Mesothelial cell of epicardium (in vitro differentiated cells): ENCODE measurements around the gene LRP6. TPM values are rescaled to one million over a fixed set of nuclear protein-coding genes. Genes with fewer than 3 reads are reported as not detected.

Experiments used
- DNase-seq, 2 experiments: peaks; one replicate each; pipeline ENCODE4 v3.0.0; 2021; ENCODE audit warnings: low spot score in 2 of 2; ENCODE audit not compliant: unreplicated experiment in 2 of 2
- H3K27ac Mint-ChIP-seq: 2 replicates; pipeline ENCODE4 v1.8.0; 2021; ENCODE audit warnings: mixed read lengths
- H3K27me3 Mint-ChIP-seq: 2 replicates; pipeline ENCODE4 v1.8.0; 2021; ENCODE audit warnings: low read depth, mixed read lengths
- H3K36me3 Mint-ChIP-seq: 2 replicates; pipeline ENCODE4 v1.8.0; 2021; ENCODE audit warnings: mixed read lengths
- H3K4me1 Mint-ChIP-seq: 2 replicates; pipeline ENCODE4 v1.8.0; 2021; ENCODE audit warnings: mixed read lengths
- H3K4me3 Mint-ChIP-seq: 2 replicates; pipeline ENCODE4 v1.8.0; 2021; ENCODE audit warnings: mild to moderate bottlenecking, moderate library complexity, mixed read lengths
- H3K9me3 Mint-ChIP-seq: 2 replicates; pipeline ENCODE4 v1.8.0; 2021; ENCODE audit warnings: mixed read lengths
- total RNA-seq: library from RNA; stranded (reverse); gene quantifications from 3 replicates; pipeline ENCODE4 v1.2.1, GENCODE V29; 2021
- TF ChIP-seq, protein P1 (sequence below): fragments of 200-600 bp; sonication (generic); IDR thresholded peaks from one replicate; pipeline ENCODE4 v1.5.0; 2021; ENCODE audit warnings: antibody characterized with exemption; ENCODE audit not compliant: unreplicated experiment

Gene LRP6
- total RNA-seq, 1 donor from 2014 or later: 72.9 TPM

DNA sequence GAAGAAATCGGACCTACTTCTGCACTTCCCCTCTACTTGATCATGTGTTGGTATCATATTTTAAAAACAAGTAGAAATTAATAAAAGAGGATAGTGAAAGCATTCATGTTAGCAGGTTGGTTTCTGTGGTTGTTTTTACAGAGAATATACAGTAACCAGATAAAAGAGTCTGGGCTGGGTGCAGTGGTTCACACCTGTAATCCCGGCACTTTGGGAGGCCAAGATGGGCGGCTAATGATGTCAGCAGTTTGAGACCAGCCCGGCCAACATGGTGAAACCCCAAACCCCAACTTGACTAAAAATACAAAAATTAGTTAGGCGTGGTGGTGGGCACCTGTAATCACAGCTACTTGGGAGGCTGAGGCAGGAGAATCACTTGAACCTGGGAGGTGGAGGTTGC lies 55.9 kb downstream of the LRP6 start:
- Mint-ChIP-seq H3K4me3 (no peak overlapping the region), H3K4me1 (peaks cover 10% of the 10 kb centered on the region), H3K36me3 (peaks cover 4% of the 10 kb centered on the region), H3K27me3 (no peaks in the 10 kb centered on the region), H3K27ac (no peak overlapping the region), H3K9me3 (peaks cover 7% of the 10 kb centered on the region)
- DNase-seq: no peak
- TF ChIP-seq, protein P1, sequence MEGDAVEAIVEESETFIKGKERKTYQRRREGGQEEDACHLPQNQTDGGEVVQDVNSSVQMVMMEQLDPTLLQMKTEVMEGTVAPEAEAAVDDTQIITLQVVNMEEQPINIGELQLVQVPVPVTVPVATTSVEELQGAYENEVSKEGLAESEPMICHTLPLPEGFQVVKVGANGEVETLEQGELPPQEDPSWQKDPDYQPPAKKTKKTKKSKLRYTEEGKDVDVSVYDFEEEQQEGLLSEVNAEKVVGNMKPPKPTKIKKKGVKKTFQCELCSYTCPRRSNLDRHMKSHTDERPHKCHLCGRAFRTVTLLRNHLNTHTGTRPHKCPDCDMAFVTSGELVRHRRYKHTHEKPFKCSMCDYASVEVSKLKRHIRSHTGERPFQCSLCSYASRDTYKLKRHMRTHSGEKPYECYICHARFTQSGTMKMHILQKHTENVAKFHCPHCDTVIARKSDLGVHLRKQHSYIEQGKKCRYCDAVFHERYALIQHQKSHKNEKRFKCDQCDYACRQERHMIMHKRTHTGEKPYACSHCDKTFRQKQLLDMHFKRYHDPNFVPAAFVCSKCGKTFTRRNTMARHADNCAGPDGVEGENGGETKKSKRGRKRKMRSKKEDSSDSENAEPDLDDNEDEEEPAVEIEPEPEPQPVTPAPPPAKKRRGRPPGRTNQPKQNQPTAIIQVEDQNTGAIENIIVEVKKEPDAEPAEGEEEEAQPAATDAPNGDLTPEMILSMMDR: no peak

DNA sequence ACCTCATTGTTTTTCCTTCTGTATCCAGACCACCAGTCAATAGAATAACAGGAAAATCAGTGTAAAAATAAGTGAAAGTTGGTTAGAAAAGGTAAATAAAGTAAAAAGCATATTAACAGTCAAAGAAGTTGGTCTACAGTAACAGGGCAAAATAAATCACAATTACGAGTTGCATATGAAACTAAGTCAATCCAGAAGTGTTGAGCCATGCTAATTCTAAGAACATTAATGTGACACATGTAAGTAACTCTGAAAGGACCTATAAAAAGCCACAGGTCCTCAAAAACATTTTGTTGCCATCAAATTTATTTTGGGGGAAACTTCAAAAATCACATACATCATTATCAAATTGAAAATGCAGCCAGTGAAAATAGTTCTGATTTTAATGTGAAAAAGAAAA lies 56.4 kb downstream of the LRP6 start:
- no peak overlapping the region for H3K4me3 Mint-ChIP-seq
- DNase-seq: no peak
- no peak overlapping the region for H3K27ac Mint-ChIP-seq
- peaks cover 7% of the 10 kb centered on the region for H3K9me3 Mint-ChIP-seq
- H3K27me3 Mint-ChIP-seq: no peaks in the 10 kb centered on the region
- peaks cover 9% of the 10 kb centered on the region for H3K4me1 Mint-ChIP-seq
- TF ChIP-seq, protein P1: no peak
- peaks cover 4% of the 10 kb centered on the region for H3K36me3 Mint-ChIP-seq

DNA sequence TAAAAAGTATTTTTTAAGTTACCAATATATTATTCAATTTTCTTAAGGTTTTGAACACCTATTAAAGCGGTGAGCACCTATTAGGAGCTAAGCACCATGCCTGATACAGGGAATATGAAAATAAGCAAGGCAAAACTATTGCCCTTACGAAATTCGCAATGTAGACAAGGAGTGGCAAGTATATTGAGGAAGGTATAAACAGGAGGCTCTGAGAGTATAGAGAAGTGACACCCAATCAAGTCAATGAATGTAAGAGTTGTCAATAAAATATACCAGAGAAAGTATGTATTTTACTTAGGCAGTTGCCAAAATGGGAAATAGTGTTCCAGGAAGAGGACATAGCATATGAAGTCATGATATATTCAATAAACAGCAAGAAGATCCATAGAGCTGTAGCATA lies 57.2 kb downstream of the LRP6 start:
- DNase-seq: no peak
- H3K27me3 Mint-ChIP-seq: no peaks in the 10 kb centered on the region
- TF ChIP-seq, protein P1: no peak
- no peak overlapping the region for H3K4me3 Mint-ChIP-seq
- H3K36me3 Mint-ChIP-seq: peaks cover 4% of the 10 kb centered on the region
- peaks cover 5% of the 10 kb centered on the region for H3K4me1 Mint-ChIP-seq
- H3K9me3 Mint-ChIP-seq: peaks cover 7% of the 10 kb centered on the region
- H3K27ac Mint-ChIP-seq: no peak overlapping the region

DNA sequence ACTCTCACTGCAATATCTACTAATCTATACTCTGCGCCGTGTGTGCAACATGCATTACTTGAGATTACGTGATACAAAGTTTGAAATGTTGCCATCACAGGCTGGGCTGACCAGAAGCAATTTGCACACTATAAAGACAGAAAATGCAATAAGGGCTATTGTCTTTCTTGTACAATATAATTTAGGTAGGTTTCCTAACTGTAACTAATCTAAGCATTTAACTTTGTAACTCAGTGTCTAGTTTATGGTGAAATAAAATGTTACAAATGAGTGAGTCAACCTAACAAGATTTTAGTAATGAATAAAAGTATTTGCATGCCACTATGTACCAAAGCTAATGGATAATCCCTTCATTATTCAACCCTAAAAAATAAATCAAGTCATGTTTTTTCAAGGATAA lies 57.8 kb downstream of the LRP6 start:
- H3K4me3 Mint-ChIP-seq: no peak overlapping the region
- no peak overlapping the region for H3K27ac Mint-ChIP-seq
- H3K9me3 Mint-ChIP-seq: peaks cover 7% of the 10 kb centered on the region
- no peak for DNase-seq
- TF ChIP-seq, protein P1: no peak
- H3K4me1 Mint-ChIP-seq: peaks cover 2% of the 10 kb centered on the region
- H3K36me3 Mint-ChIP-seq: peaks cover 4% of the 10 kb centered on the region
- no peaks in the 10 kb centered on the region for H3K27me3 Mint-ChIP-seq

DNA sequence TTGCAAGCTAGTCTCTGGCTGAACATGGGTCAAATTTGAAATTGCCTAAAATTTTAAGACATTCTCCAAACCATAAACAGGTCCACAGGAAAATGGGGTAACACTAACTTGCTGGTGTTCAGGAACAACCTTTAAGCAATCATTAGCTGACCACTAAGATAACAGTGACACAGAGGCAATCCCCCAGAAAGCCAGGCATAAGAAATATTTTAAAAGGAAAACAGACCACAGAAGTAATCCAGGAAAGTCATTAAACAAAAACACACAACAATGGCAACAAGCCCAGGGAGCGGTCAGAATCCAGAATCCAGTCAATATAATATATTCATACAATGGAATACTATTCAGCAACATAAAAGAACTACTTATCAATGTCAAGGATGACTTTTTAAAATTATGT lies 59.1 kb downstream of the LRP6 start:
- Mint-ChIP-seq H3K27me3 (no peaks in the 10 kb centered on the region), H3K36me3 (peaks cover 8% of the 10 kb centered on the region), H3K4me1 (peaks cover 2% of the 10 kb centered on the region), H3K9me3 (peaks cover 4% of the 10 kb centered on the region), H3K4me3 (no peak overlapping the region), H3K27ac (no peak overlapping the region)
- DNase-seq: no peak
- TF ChIP-seq, protein P1: no peak

DNA sequence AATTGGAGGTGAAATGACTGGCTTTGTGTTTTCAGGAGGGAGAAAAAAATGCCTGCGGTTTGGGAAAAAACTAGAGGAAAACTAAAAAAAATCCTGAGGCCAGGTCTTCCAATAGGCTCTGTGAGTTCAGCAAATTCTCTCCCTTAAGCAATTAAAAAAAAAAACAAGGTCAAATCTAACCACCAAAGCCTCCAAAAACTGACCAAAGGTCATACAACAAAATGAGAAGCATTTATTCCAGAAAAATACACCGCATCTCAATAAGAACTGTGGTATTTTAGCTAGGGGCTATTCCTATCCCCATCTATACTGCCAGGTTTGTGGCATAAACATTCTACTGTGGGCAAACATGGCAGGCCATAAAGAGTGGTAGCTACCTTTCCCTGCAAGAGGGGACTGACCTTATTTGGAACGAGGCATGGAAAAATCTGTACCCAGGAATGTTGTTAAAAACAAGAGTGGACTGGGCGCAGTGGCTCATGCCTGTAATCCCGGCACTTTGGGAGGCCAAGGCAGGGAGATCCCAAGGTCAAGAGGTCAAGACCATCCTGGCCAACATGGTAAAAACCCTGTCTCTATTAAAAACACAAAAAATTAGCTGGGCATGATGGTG lies 60.0 kb downstream of the LRP6 start:
- Mint-ChIP-seq H3K4me3 (no peak overlapping the region), H3K36me3 (peaks cover 16% of the 10 kb centered on the region), H3K9me3 (peaks cover 4% of the 10 kb centered on the region), H3K4me1 (peaks cover 2% of the 10 kb centered on the region), H3K27me3 (no peaks in the 10 kb centered on the region), H3K27ac (no peak overlapping the region)
- TF ChIP-seq, protein P1: no peak
- no peak for DNase-seq
